ENCODE results near the gene ACTBL2. TPM values are rescaled to one million over a fixed set of nuclear protein-coding genes. Genes with fewer than 3 reads are reported as not detected.
"Not testable (repeated sequence)": the region's sequence is repeated elsewhere in the genome, so short reads cannot be mapped to it uniquely, and the experiment has no call there.

ACTBL2 gene
- total RNA-seq: not detected

DNA sequence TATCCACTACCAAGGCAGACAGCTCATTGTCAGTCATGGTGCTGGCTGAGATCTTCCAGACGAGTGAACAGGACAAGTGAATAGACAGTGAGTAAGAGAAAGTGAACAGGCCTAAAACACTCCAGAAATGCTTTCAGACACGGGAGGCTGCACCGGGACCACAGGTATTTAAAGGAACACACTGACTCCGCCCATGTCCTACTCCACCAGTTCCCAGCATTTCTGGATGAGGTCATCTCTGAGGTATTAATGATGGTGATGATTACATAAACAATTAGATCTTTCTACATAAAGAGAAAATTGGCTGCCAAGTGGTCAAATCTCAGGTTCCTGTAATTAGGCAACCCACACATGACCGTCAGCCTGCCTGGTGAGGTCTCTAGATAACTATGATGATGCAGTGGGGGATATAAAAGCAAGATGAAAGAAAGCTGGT is at the start of gene ACTBL2:
Gene ACTBL2, minus strand, starts transcription at position 141 of the 436 bp plus-strand sequence. Its CDS starts 104 bp downstream, at position 37.
- Mint-ChIP-seq H3K4me1 (no peaks in the 10 kb centered on the region), H3K27ac (no peak within 1 kb of the TSS)

DNA sequence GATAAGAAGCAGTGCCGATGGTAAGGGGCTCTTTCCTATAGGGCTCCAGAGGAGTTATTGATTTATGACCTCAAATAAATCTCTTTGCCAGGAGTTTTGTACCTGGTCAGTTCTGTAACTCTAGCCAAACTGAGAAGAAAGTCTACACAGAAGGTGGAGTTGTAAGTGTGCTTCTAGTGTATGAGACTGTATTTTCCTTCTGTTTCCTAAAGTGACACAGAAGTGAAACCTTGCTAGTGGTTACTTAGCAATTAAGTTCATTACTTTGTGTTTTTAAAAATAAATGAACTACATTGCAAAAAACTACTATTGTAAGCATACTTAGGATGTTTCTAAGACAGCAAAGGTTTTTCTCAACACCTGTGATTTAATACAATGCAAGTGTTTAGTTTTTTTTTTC is 48.7 kb upstream of the ACTBL2 start:
- Mint-ChIP-seq H3K4me1 (no peaks in the 10 kb centered on the region), H3K4me3 (no peak overlapping the region)

More for the DNA sequence above, at the start of gene ACTBL2:
- Mint-ChIP-seq H3K9me3 (no peaks in the 10 kb centered on the region), H3K4me3 (no peak within 1 kb of the TSS), H3K36me3 (ENCODE audit: low read depth) (no peaks in the 10 kb centered on the region), H3K27me3 (peaks cover 10% of the 10 kb centered on the region)
- no peak for ATAC-seq (replicated peaks)

DNA sequence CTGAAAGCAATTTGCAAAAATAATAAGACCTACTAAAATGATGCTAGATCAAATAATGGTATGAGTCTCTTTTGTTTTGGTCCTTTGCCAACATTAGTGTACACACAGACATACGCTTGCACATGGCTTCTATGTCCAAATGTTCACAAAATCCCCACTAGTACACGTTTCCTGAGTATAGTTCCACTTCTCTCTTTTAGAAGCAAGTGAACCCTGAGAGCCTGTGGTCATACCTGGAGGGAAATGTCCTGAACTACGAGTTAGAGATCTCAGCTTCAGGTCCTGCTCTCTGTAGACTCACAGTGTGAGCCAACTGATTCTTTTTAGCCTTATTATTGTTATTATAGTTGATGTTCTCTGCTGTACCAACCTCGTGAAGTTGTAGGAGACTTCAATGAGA is 47.3 kb upstream of the ACTBL2 start:
- no peak for ATAC-seq (replicated peaks)
- no peaks in the 10 kb centered on the region for H3K4me1 Mint-ChIP-seq
- no peaks in the 10 kb centered on the region for H3K36me3 Mint-ChIP-seq (ENCODE audit: low read depth)
- no peak overlapping the region for H3K4me3 Mint-ChIP-seq
- peaks cover 9% of the 10 kb centered on the region for H3K27me3 Mint-ChIP-seq
- no peak overlapping the region for H3K27ac Mint-ChIP-seq
- H3K9me3 Mint-ChIP-seq: no peaks in the 10 kb centered on the region

More for the DNA sequence above, 48.7 kb upstream of the ACTBL2 start:
- H3K36me3 Mint-ChIP-seq (ENCODE audit: low read depth): no peaks in the 10 kb centered on the region
- ATAC-seq (replicated peaks): no peak
- H3K27me3 Mint-ChIP-seq: peaks cover 9% of the 10 kb centered on the region
- no peaks in the 10 kb centered on the region for H3K9me3 Mint-ChIP-seq
- no peak overlapping the region for H3K27ac Mint-ChIP-seq

DNA sequence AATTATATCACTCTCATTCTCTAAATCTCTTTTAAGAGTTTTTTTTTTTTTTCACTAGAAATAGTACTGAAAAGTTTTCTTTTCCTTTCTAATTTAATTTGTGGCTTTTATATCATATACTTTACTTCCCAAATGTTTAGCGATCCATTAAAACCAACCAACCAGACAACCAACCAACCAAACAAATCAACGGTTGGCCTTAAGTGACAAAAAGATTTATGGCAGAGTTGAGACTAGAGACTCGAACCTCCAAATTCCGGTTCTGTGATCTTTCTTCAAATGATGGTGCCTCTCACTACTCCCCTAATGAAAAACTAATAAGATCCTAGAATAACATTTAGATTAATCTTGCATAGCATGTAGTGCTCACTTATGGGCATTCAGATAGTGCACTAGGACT is 45.3 kb upstream of the ACTBL2 start:
- Mint-ChIP-seq H3K4me1 (no peaks in the 10 kb centered on the region), H3K36me3 (ENCODE audit: low read depth) (no peaks in the 10 kb centered on the region), H3K27me3 (peaks cover 5% of the 10 kb centered on the region), H3K4me3 (no peak overlapping the region), H3K27ac (no peak overlapping the region), H3K9me3 (no peaks in the 10 kb centered on the region)
- no peak for ATAC-seq (replicated peaks)

DNA sequence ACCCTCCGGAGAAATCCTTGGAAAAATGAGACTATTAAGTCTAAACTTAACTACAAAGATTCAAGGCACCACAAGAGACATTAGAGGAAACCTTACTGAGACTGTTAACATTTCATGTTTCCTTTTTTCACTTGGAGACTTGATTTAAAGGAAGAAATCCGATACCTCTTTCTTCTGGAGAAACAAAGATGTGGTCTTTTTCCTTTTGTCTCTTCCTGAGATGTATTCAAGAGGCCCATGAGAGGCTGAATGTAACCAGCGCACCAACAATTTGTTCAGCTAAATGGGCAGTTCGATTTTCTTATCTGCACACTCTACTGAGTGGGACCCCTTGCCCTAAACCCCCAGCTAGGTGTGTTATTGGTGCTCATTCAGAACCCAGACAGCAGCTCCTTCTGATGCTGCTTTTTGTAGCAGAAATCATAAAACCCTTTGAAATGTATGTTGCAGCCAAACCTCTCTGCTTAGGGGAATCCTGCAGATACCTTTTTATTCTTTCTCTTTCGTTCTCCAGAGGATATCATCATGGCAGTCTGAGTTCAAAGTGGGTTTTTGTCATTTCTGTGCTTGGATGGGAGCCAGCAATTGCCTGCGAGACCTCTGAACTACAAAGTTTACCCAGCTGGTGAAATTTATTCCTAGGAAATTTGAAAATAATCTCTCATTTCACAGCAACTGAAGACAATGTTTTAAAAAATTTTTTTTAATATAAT is 41.9 kb upstream of the ACTBL2 start:
- H3K27ac Mint-ChIP-seq: no peak overlapping the region
- no peaks in the 10 kb centered on the region for H3K27me3 Mint-ChIP-seq
- no peaks in the 10 kb centered on the region for H3K9me3 Mint-ChIP-seq
- ATAC-seq (replicated peaks): no peak
- H3K4me1 Mint-ChIP-seq: no peaks in the 10 kb centered on the region
- no peak overlapping the region for H3K4me3 Mint-ChIP-seq
- no peaks in the 10 kb centered on the region for H3K36me3 Mint-ChIP-seq (ENCODE audit: low read depth)

DNA sequence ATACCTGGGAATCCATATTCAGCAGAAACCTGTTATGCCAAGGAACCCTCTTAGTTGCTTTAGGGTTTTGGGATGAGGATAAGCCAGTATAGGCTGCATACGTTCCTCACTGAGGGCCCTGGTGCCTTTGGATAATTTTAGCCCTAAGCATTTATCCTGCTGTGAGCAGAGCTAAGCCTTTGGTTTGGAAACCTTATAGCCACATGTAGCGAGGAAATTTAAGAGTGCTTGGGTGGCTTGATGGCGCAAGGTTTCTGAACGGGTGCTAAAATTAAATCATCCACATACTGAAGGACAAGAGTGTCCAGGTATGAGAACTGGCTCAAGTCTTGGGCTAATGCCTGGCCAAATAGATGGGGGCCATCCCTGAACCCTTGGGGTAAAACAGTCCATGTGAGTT is 39.9 kb upstream of the ACTBL2 start:
- not testable (repeated sequence) for H3K9me3 Mint-ChIP-seq; ATAC-seq (replicated peaks)

DNA sequence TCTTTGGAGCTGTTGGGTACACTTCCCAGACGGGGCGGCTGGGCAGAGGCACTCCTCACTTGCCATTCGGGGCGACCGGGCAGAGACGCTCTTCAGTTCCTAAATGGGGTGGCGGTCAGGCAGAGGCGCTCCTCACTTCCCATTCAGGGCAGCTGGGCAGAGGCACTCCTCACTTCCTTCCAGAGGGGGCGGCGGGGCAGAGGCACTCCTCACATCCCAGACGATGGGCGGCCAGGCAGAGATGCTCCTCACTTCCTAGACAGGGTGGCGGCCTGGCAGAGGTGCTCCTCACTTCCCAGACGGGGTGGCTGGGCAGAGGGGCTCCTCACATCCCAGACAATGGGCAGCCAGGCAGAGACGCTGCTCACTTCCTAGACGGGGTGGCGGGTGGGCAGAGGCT is 35.8 kb upstream of the ACTBL2 start:
- not testable (repeated sequence) for ATAC-seq (replicated peaks); H3K27me3 Mint-ChIP-seq; H3K9me3 Mint-ChIP-seq; H3K4me1 Mint-ChIP-seq; H3K36me3 Mint-ChIP-seq (ENCODE audit: low read depth); H3K27ac Mint-ChIP-seq; H3K4me3 Mint-ChIP-seq

More for the DNA sequence above, 39.9 kb upstream of the ACTBL2 start:
- not testable (repeated sequence) for H3K36me3 Mint-ChIP-seq (ENCODE audit: low read depth); H3K4me3 Mint-ChIP-seq; H3K27ac Mint-ChIP-seq; H3K4me1 Mint-ChIP-seq; H3K27me3 Mint-ChIP-seq

DNA sequence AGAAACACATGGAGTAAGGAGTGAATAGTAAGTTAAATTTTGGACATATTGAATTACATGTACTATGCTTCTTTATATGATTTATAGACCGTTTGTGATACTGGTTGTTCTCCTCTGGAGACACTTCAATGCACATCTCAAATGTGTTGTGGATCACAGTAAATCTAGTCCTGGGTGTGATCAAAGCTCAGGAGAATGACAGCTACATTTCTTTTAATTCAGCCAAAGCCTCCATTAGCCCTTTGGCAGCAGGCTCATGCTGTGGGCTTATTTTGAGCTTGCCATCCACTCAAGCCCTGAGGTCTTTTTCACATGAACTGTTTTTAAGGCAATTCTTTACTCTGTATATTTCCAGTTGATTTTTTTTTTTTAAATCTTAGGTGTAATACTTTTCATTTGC is 34.6 kb upstream of the ACTBL2 start:
- H3K4me3 Mint-ChIP-seq: no peak overlapping the region
- no peaks in the 10 kb centered on the region for H3K4me1 Mint-ChIP-seq
- no peaks in the 10 kb centered on the region for H3K36me3 Mint-ChIP-seq (ENCODE audit: low read depth)
- no peak for ATAC-seq (replicated peaks)
- no peak overlapping the region for H3K27ac Mint-ChIP-seq
- H3K27me3 Mint-ChIP-seq: peaks cover 7% of the 10 kb centered on the region
- H3K9me3 Mint-ChIP-seq: no peaks in the 10 kb centered on the region

DNA sequence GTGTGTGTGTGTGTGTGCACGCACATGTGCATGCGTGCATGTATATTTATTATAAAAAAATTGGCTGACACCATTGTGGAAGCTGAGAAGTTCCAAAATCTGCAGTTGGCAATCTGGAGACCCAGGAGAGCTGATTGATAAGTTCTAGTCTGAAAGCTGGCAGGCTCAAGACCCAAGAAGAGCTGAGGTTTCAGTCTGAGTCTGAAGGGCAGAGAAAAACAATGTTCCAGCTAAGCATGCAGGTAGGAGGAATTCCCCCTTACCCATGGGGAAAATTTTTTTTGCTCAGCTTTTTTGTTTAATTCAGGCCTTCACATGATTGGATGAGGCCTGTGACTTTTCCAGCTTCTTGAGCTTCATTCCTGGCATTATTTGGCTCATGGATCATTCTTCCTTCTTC is 31.2 kb upstream of the ACTBL2 start:
- peak; percentile 32 for ATAC-seq (replicated peaks)
- peaks cover 20% of the 10 kb centered on the region for H3K27me3 Mint-ChIP-seq
- no peak overlapping the region for H3K27ac Mint-ChIP-seq
- H3K4me1 Mint-ChIP-seq: no peaks in the 10 kb centered on the region
- no peak overlapping the region for H3K4me3 Mint-ChIP-seq
- H3K9me3 Mint-ChIP-seq: no peaks in the 10 kb centered on the region
- H3K36me3 Mint-ChIP-seq (ENCODE audit: low read depth): no peaks in the 10 kb centered on the region

DNA sequence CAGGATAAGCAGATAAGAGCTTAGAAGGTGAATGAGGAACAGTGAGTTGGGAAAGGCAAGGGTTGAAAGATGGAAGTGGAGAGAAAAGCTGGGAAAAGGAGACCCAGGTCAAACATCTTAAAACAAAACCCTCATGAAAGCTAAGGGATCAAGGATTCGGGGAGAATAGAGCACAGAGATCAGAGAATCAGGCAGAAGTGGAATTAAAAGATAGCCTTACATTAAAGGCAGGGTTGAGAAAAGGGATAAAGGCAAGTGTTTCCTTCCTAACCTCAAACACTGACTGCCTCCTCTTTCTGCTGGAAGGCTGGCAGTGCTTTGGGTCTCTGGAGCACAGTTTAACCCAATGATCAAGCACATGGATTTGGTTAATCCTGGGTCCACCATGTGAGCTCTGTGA is 28.7 kb upstream of the ACTBL2 start:
- no peaks in the 10 kb centered on the region for H3K9me3 Mint-ChIP-seq
- H3K36me3 Mint-ChIP-seq (ENCODE audit: low read depth): no peaks in the 10 kb centered on the region
- no peak overlapping the region for H3K4me3 Mint-ChIP-seq
- no peak overlapping the region for H3K27ac Mint-ChIP-seq
- H3K27me3 Mint-ChIP-seq: peaks cover 20% of the 10 kb centered on the region
- ATAC-seq (replicated peaks): no peak
- H3K4me1 Mint-ChIP-seq: no peaks in the 10 kb centered on the region

DNA sequence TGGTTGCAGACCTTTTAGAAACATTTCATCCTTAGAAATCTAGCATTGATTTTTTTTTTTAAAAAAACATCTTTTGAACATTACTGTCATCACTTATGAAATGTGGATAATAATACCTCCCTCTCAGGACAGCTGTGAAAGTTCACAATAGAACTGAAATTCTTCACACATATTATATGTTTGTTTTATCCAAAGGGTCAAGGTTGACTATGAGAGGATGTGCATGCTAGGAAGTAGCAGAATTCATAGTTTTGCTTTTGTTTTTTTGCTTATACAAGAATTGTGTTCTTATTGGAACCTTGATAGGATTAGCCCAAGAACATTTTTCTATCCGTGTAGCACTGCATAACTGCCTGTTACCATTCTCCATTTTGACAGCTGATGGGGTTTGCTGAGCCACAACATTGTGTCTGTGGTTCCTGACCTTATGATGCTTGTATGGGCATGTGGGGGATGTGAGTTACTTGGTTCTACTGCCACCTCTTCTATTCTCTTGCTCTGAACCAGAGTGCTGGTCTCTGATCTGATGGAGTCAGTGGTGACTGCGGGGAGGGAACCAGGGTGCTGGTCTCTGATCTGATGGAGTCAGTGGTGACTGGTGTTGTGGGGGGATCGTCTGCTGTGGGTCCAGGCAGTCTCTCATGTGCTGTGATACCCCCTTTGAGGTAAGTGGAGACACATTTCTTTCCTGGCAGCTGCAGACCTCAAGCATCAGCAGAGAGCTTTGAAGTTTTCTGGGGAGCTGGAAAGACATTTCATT is 27.1 kb upstream of the ACTBL2 start:
- H3K36me3 Mint-ChIP-seq (ENCODE audit: low read depth): no peaks in the 10 kb centered on the region
- no peaks in the 10 kb centered on the region for H3K9me3 Mint-ChIP-seq
- peaks cover 15% of the 10 kb centered on the region for H3K27me3 Mint-ChIP-seq
- no peak overlapping the region for H3K4me3 Mint-ChIP-seq
- H3K4me1 Mint-ChIP-seq: no peaks in the 10 kb centered on the region
- H3K27ac Mint-ChIP-seq: no peak overlapping the region
- no peak for ATAC-seq (replicated peaks)

DNA sequence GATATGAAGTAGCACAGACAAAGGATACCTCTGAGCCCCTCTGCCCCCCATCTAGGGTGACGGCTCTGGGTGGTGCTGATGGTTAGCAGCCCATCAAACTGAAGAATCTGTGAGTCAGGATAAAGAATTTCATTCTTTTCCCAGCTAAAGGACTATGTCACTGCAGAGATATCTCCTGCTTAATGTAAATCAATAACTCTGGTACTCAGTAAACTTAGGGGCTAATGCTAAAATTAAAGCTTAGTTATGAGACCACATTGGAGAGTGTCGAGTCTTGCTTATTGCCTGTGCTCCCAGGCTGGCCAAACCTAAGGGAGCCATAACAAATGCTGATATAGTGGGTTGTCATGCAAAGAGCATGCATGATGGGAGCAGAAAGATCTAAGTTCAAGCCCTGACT is 25.6 kb upstream of the ACTBL2 start:
- Mint-ChIP-seq H3K4me1 (no peaks in the 10 kb centered on the region), H3K36me3 (ENCODE audit: low read depth) (no peaks in the 10 kb centered on the region), H3K4me3 (no peak overlapping the region), H3K27ac (no peak overlapping the region), H3K9me3 (no peaks in the 10 kb centered on the region), H3K27me3 (peaks cover 15% of the 10 kb centered on the region)
- no peak for ATAC-seq (replicated peaks)

DNA sequence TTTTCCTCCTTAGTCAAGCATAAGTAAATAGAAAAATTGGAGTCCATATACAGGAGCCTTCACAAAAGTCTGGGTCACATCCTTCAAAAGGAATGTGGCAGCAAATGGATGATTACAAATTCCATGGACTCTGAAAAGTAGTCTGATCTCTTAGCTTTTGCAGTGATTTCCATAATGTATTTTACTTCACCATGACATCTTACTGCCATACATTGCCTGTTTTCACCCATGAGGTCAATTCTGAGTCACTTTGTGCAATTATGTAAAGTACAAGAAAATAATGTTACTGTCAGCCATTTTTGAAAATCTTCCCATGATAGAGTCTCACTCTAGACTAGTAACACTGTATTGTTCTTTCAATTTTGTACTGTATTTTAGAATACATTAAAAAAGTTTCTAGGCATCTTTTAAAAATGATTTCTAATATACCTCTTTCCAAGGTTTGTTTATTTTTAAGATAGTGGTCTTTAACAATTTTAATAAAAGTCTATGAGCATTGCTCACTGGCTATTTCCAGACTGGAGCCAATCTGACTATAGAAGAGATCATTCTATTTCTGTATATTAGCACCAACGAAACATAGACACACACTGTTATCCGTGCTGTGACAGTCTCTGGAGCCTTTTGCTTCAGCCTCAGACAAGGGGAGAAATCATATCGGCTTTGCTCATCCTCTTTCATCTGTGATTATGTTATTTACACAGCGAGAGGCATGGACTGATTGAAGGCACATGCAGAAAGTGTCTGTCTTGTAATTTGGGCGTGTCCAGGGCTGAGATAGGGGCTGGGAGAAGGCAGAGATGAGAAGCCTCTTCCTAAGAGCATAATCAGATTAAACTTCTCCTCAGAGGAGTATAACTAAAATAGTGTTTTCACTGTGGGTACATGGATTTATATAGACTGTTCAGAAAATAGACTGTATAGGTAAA is 22.9 kb upstream of the ACTBL2 start:
- no peaks in the 10 kb centered on the region for H3K4me1 Mint-ChIP-seq
- no peaks in the 10 kb centered on the region for H3K9me3 Mint-ChIP-seq
- H3K4me3 Mint-ChIP-seq: no peak overlapping the region
- no peaks in the 10 kb centered on the region for H3K36me3 Mint-ChIP-seq (ENCODE audit: low read depth)
- H3K27me3 Mint-ChIP-seq: peaks cover under 1% of the 10 kb centered on the region
- no peak for ATAC-seq (replicated peaks)
- no peak overlapping the region for H3K27ac Mint-ChIP-seq

DNA sequence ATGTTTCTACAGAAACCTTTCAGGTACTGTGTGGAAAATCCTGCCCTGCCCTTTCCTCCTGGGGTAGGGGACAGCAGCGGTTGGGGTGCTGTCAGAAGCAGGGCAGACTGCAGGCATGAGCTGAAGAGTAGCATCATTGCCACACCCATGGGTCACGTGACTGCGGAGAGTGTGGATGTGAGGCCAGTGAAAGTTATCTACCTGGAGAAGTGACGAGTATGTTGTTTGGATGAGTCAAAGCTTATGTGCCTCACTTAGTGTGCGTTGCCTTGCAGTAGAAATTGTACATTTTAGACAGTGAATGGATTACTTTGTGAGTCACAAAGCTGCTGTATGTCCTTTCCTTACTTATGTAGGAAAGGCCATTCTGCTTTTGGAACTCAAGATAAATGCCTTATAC is 21.7 kb upstream of the ACTBL2 start:
- H3K36me3 Mint-ChIP-seq (ENCODE audit: low read depth): no peaks in the 10 kb centered on the region
- H3K27me3 Mint-ChIP-seq: no peaks in the 10 kb centered on the region
- H3K27ac Mint-ChIP-seq: no peak overlapping the region
- H3K9me3 Mint-ChIP-seq: no peaks in the 10 kb centered on the region
- no peak for ATAC-seq (replicated peaks)
- peaks cover 3% of the 10 kb centered on the region for H3K4me1 Mint-ChIP-seq
- no peak overlapping the region for H3K4me3 Mint-ChIP-seq

Data from activated T-helper 17 cell treated with anti-CD3 and anti-CD28 coated beads, Interleukin-2, amount 50 U/mL, for 72 hours (primary cell).